Gastrocnemius medialis (tissue), 4 donors: Measurements from ENCODE around the gene DERL3. TPM values are rescaled to one million over a fixed set of nuclear protein-coding genes. Genes with fewer than 3 reads are reported as not detected.

Experiments used
- ATAC-seq, 2 donors: fragments of 150-250 bp; one replicate each; pipeline ENCODE4 v1.9.1; 2016
- DNase-seq, 2 donors: peaks; one replicate each; pipeline ENCODE4 v3.0.0-alpha.2; 2019
- H3K27ac ChIP-seq, 4 donors: fragments of 200-600 bp; sonication (generic); 1 replicate in 1 of 4; 2 replicates in 3 of 4; pipeline ENCODE4 v1.5.1; 2016 to 2018; ENCODE audit warnings: mild to moderate bottlenecking in 2 of 4, moderate library complexity in 1 of 4
- H3K27me3 ChIP-seq, 3 donors: fragments of 200-600 bp; sonication (generic) in 2 of 3; 1 replicate in 1 of 3; 2 replicates in 2 of 3; pipeline versions ENCODE4 v1.5.1 to v1.6.0; 2016 to 2019; ENCODE audit warnings: mild to moderate bottlenecking in 1 of 3, moderate library complexity in 1 of 3
- H3K36me3 ChIP-seq, 2 donors: fragments of 200-600 bp; sonication (generic) in 1 of 2; one replicate each; pipeline ENCODE4 v1.5.1; 2017 to 2018
- H3K4me1 ChIP-seq, 2 donors: fragments of 200-600 bp; sonication (generic) in 1 of 2; one replicate each; pipeline ENCODE4 v1.5.1; 2016 to 2017; ENCODE audit warnings: mild to moderate bottlenecking in 2 of 2
- H3K4me3 ChIP-seq, 4 donors: fragments of 200-600 bp; sonication (generic) in 3 of 4; 1 replicate in 1 of 4; 2 replicates in 3 of 4; pipeline ENCODE4 v1.5.1; 2016 to 2019; ENCODE audit warnings: mild to moderate bottlenecking in 2 of 4
- H3K9me3 ChIP-seq, 3 donors: fragments of 200-600 bp; sonication (generic) in 2 of 3; 1 replicate in 1 of 3; 2 replicates in 2 of 3; pipeline ENCODE4 v1.5.1; 2016 to 2019
- POLR2A ChIP-seq, 2 donors: fragments of 450-650 bp; IDR thresholded peaks; one replicate each; pipeline ENCODE4 v1.6.1; 2017; ENCODE audit warnings: antibody characterized with exemption in 2 of 2, mild to moderate bottlenecking in 2 of 2, moderate library complexity in 2 of 2
- in situ Hi-C, 4 donors: fragments of 200-750 bp; cut with MboI; loops; one replicate each; pipeline versions ENCODE4 v1.15.0 to v1.8.0; 2017; ENCODE audit warnings: low sequenced_read_pairs in 4 of 4
- intact Hi-C: fragments of 100-400 bp; cut with DNase I; formaldehyde crosslinking; loops from one replicate; pipeline ENCODE4 v1.15.1; 2023; ENCODE audit warnings: low total_unique reads
- total RNA-seq, 4 donors: library from RNA; depleted of rRNA; stranded (reverse); fragments of >200 nt; gene quantifications; one replicate each; pipeline versions ENCODE4 v1.1.0 to v1.2.3, GENCODE V29; 2016
- TF ChIP-seq, protein P1 (sequence below), 5 experiments: fragments of 450-650 bp in 3 of 5; fragments of 200-600 bp in 2 of 5; sonication (generic) in 2 of 5; IDR thresholded peaks in 4 of 5; conservative IDR thresholded peaks in 1 of 5; 1 replicate in 4 of 5; 2 replicates in 1 of 5; pipeline ENCODE4 v1.5.1; 2016 to 2019; ENCODE audit warnings: antibody characterized with exemption in 5 of 5, mild to moderate bottlenecking in 3 of 5, moderate library complexity in 3 of 5

Gene DERL3
- total RNA-seq, 4 donors from 2014 or later = 0.72 to 1.5 (median 1.3) TPM

DNA sequence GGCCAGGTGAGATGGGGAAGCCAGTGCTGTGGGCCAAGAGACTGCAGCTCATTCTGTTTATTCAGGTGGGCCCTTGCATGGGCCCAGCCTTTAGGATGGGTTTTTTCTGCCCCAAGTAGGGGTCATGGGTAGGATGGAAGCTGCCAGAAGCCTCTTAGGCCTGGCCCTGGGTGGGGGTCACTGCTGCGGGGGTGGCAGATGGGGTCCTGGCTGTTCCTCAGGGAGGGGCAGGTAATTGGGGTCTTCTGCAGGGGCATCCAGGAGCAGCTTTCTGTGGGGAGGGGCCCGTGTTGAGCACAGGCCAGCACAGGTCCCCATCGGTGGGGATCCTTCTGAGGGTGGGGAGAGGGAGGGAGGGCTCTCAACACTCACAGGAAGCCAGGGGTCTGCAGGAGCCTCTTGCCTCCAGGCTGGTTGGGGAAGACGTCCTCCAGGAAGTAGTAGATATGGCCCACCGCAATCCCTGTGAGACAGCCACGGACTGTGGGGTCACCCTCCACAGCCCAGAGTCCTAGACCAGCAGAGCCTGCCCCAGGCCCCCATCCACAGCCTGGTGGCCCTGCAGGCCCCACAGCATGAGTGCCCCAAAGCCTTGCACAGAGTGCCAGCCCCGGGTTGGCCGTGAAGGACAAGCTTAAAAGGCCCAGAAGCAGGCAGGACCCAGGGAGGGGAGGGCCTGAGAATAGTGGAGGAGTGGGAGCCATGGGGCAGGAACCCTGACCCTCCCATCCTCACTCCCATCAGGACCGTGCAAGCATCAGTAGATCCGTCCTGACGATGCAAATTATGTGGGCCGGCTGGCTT is 1.9 kb downstream of the DERL3 start:
- DNase-seq (peak in 1 of 2 donors; percentile 15), ATAC-seq (no peak)
- in situ Hi-C loops (no loop called here), intact Hi-C loops (no loop called here)
- TF ChIP-seq, protein P1, sequence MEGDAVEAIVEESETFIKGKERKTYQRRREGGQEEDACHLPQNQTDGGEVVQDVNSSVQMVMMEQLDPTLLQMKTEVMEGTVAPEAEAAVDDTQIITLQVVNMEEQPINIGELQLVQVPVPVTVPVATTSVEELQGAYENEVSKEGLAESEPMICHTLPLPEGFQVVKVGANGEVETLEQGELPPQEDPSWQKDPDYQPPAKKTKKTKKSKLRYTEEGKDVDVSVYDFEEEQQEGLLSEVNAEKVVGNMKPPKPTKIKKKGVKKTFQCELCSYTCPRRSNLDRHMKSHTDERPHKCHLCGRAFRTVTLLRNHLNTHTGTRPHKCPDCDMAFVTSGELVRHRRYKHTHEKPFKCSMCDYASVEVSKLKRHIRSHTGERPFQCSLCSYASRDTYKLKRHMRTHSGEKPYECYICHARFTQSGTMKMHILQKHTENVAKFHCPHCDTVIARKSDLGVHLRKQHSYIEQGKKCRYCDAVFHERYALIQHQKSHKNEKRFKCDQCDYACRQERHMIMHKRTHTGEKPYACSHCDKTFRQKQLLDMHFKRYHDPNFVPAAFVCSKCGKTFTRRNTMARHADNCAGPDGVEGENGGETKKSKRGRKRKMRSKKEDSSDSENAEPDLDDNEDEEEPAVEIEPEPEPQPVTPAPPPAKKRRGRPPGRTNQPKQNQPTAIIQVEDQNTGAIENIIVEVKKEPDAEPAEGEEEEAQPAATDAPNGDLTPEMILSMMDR (IDR thresholded peaks at IDR 0.05 in 4 of 5, conservative IDR thresholded peaks at IDR 0.05 in 1 of 5) = no peak
- no peak for TF ChIP-seq POLR2A (IDR thresholded peaks at IDR 0.05)
- no peaks in the 10 kb centered on the region for H3K27me3 ChIP-seq
- H3K36me3 ChIP-seq = no peaks in the 10 kb centered on the region
- H3K4me1 ChIP-seq = peaks cover 69 to 72% of the 10 kb centered on the region in 2 donors
- H3K27ac ChIP-seq = peak overlapping the region; percentile 91 to 98 (median 96)
- no peak overlapping the region for H3K4me3 ChIP-seq
- H3K9me3 ChIP-seq = no peaks in the 10 kb centered on the region

DNA sequence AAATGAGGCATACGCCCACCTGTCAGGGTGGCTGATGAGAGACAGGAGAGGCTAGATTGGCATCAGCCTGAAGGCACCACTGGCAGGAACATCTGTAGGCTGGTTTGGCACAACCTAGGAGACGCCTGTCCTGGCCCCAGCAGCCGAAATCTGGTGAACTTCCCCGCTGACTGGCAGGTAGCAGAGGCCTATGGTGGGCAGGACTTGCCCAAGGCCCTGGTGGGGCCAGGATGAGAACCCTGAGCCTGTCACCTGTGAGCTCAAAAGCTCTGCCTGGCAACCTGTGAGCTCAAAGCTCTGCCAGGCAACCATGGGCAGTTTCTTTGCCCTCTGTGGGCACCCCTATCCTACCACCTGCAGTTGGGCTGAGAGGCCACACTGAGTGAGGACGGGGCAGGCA is 2.5 kb downstream of the DERL3 start:
- in situ Hi-C loops = no loop called here

DNA sequence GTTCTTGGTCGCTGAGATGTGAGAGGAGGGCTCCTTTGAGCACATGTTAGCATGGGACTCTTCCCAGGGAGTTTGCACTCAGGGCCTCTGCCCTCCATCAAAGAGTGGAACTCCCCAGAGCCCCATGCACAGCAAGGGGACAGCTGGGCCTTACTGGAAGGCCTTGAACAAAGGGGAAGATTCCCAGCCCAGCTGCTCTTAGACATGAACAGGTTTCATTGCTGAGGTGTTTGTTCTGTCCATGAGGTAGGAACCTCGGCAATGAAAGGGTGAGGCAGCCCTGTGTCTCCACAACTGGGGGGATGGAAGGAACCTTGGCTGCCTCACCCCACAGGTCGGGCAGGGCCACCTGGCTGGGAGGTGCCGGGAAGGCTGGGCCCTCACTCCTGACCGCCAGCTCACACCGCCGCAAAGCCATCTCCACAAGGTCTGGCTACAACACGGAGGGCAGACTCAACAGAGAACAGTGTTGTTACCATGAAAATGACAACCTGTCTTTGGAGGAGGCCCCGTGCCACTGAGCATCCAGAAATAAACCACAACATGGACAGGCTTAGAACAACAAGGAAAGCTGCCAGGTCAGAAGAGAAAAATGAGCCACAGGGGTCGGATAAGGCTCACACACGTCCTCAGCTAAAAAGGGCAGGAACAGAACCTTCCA is 3.2 kb downstream of the DERL3 start:
- intact Hi-C loops (no loop called here), in situ Hi-C loops (no loop called here)
- Histone ChIP-seq H3K27ac (peak overlapping the region; percentile 91 to 98 (median 96)), H3K9me3 (no peaks in the 10 kb centered on the region), H3K4me3 (no peak overlapping the region), H3K36me3 (no peaks in the 10 kb centered on the region), H3K4me1 (peaks cover 76 to 79% of the 10 kb centered on the region in 2 donors), H3K27me3 (no peaks in the 10 kb centered on the region)
- DNase-seq (peak; percentile 82 to 92), ATAC-seq (peak; percentile 50 to 55)
- peak in 1 of 2 donors; percentile 25 for TF ChIP-seq POLR2A (IDR thresholded peaks at IDR 0.05)
- TF ChIP-seq, protein P1 (IDR thresholded peaks at IDR 0.05 in 4 of 5, conservative IDR thresholded peaks at IDR 0.05 in 1 of 5) = no peak

More for the DNA sequence above, 2.5 kb downstream of the DERL3 start:
- no peak for ATAC-seq
- Histone ChIP-seq H3K4me1 (peaks cover 75 to 78% of the 10 kb centered on the region in 2 donors), H3K27me3 (no peaks in the 10 kb centered on the region), H3K36me3 (no peaks in the 10 kb centered on the region), H3K27ac (peak overlapping the region; percentile 91 to 98 (median 96)), H3K4me3 (no peak overlapping the region), H3K9me3 (no peaks in the 10 kb centered on the region)
- TF ChIP-seq POLR2A (IDR thresholded peaks at IDR 0.05) = no peak
- TF ChIP-seq, protein P1 (IDR thresholded peaks at IDR 0.05 in 4 of 5, conservative IDR thresholded peaks at IDR 0.05 in 1 of 5) = no peak
- intact Hi-C loops = no loop called here
- no peak for DNase-seq

DNA sequence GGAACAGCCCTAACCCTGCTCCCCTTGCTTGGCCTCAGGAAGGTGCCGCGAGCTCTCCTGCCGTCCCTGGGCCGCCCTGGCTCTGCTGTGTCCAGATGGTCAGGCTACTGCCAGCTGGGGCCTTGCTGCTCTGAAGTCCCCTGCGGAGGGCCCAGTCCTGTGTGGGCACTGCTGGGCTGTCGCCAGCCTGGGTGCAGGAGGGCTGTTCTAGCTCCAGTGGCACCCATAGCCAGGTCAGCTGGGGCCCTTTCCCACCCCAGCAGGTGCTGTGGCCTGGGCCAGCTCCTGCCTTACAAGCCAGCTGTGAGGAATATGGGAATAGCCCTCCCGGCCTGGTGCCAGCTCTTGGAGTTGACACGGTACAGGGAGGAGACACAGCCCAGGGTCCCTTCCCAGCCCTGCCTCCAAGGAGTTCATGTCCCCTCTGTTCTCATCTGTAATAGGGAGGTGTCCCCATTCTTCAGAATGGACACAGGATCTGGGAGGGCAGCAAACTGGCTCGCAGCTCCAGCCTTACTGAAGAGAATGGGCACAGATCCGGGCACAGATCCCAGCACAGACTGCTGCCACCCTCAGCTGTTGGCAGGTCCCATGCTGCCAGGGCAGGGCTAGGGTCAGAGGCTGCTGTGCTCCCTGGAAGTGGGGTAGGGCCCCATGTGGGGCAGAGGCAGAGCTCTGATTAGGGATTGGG is 3.9 kb downstream of the DERL3 start:
- peak; percentile 35 to 51 for ATAC-seq
- peaks cover 72 to 79% of the 10 kb centered on the region in 2 donors for H3K4me1 ChIP-seq
- in situ Hi-C loops = no loop called here
- DNase-seq = peak; percentile 75 to 94
- H3K27ac ChIP-seq = peak overlapping the region; percentile 91 to 98 (median 96)
- intact Hi-C loops = no loop called here
- peak; percentile 15 to 33 for TF ChIP-seq POLR2A (IDR thresholded peaks at IDR 0.05)
- TF ChIP-seq, protein P1 (IDR thresholded peaks at IDR 0.05 in 4 of 5, conservative IDR thresholded peaks at IDR 0.05 in 1 of 5) = no peak
- no peaks in the 10 kb centered on the region for H3K36me3 ChIP-seq
- H3K9me3 ChIP-seq = no peaks in the 10 kb centered on the region
- H3K27me3 ChIP-seq = no peaks in the 10 kb centered on the region
- H3K4me3 ChIP-seq = no peak overlapping the region
